DMS153 (cell line): ENCODE results near the gene PATJ.

Experiments used
- DNase-seq: peaks from one replicate; lab custom pipeline; 2025; lab: John Stamatoyannopoulos, UW

Gene PATJ

DNA sequence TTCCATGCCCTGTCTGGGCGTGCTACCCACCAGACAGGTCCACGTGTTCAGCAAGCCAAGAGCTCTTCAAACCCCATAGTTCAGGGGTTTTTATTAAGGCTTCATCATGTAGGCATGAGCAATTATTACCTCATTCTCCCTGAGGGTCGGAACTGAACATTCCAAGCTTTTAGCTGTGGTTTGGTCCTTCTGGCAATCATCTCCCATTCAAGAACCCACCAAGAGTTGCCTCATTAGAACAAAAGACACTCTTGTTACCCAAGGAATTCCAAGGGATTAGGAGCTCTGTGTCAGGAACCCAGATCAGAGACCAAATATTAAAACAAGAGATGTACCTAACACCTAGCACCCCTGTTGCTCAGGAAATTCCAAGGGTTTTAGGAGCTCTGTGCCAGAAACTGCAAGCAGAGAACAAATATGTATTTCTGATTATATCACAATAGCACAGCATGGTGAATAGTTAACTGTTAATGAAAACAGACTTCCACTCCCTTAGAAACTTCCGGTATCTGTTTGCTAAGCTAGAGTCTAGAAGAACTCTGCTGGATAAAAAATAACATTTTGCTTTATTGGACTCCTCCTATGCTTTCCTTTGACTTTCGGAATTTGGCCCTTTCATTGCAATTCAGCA, 251.2 kb downstream of the PATJ start:
- DNase-seq: no peak

DNA sequence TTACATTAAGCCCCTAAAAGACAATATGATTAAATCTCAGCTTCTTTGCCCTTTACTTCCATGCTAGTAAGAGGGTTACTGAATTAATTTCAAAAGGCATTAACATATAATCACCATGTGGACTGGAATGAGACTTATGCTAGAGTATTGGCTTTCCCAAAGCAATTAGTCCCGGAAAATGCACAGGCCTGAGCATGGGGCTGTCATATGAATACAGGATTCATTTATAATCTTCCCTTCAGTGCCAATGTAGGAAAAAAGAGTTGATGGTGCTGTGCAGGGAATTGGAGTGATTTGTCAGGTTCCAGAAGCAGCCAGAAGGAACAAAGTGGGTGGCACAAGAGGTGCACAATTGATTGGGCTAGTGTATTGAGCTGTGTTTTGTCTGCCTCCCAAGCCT, 253.4 kb downstream of the PATJ start:
- no peak for DNase-seq

DNA sequence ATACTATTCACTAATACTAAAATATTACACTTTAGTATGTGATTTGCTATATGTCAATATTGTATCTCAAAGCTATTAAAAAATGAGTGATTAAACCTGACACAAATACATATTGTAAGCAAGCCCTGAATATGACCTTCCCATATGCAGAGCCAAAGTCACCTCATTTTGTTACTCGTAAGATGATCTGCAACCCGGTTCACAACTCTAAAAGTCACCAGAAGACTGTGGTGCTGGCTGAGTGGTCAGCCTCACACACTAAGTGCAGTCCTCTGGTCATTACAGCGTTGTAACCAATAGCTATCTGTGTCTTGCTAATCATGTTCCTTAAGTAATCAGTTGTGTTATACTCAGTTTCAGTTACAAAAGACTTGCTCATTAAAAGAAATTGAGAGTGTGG, 254.8 kb downstream of the PATJ start:
- DNase-seq: no peak

DNA sequence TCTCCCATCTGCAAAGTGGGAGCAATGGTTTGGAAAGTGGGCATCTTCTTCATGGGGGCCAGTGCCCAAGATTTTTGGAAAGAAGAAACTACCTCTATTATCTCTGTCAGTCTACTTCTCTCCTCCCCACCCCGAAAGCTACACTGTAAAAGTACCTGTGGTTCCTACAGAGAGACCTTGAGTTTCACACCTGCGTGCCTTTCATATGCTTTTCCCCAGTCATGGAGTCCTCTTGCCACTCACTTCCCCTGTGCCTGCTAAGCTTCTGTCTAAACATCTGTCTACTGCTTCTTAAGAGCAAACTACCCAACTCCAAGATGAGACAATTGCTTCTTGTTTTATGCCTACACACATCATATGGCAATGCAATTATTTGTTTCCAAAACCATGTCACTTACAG, 261.5 kb downstream of the PATJ start:
- DNase-seq: no peak

DNA sequence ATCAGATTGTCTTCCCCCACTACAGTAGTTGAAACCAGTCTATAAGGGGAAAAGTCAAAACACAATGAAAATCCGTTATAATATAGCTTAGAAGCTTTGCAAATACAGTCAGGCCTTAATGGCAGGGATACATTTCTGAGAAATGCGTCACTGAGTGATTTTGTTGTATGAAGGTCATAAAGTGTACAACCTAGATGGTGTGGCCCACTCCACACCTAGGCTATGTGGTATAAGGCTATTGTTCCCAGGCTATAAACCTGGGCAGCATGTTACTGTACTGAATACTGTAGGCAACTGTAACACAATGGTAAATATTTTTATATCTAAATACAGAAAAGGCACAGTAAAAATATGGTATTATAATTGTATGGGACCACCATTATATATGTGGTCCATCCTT, 264.4 kb downstream of the PATJ start:
- DNase-seq: no peak

DNA sequence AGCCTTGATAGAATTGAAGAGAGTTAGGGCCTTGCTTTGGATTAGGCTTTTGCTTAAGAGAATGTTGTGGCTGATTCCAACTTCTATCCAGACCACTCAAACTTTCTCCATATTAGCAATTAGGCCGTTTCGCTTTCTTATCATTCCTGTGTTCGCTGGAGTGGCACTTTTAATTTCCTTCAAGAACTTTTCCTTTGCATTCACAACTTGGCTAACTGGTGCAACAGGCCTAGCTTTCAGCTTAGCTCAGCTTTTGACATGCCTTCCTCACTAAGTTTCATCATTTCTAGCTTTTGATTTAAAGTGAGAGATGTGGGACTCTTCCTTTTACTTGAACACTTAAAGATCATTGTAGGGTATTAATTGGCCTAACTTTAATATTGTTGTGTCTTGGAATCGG, 268.7 kb downstream of the PATJ start:
- DNase-seq: no peak

DNA sequence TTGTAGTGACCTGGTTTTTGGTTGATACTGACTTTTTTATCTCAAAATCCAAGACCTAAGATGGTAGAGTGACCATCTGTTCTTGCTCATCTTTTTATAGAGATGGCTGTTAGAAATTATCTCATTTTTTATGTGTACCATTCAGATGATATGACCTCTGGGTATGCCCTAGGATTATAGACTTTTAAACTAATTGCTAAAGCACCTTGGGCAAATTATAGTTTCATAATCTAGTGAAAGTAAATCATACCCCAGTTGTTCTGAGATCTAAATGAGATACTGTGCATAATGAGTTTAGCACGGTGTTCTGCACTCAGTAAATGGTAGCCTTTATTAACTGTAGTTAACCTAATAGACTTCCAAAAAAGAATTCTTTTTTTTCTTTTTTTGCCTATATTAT, 269.8 kb downstream of the PATJ start:
- DNase-seq: no peak

DNA sequence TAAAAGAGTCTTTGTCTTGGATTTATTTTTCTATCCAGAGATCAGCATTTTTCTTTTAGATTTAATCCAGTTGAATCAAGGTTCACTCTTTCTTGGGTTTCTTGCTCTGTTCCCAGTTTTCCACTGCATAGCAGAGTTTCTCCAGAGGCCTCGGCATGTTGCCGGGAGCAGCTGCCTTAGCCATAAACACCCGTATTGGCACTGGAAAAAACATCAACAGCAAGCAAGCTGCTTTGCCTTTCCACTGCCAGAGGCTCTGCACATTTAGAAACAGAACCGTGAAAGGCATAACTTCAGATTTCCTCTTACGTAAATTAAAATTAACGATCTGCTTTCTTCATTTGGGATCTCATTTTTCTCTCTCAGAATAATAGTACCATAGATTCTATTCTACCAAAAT, 270.6 kb downstream of the PATJ start:
- no peak for DNase-seq

DNA sequence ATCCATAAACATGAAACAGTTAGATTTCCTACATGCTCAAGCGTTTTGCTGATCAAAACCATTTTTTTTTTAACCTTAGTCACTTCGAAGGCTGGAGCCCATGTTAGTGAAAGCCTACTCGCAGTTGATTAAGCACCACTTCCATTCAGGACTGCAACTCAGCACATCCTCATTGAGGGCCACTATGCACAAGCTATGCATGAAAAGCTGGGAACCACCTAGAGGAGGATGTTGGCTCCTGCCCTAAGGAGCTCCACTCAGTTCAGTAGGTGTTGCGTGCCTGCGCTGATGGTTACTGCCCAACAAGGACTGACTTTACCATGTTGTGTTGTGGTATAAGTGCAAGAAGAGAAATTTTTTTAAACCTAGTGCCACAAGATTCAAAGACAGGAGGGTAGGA, 271.0 kb downstream of the PATJ start:
- DNase-seq: no peak

DNA sequence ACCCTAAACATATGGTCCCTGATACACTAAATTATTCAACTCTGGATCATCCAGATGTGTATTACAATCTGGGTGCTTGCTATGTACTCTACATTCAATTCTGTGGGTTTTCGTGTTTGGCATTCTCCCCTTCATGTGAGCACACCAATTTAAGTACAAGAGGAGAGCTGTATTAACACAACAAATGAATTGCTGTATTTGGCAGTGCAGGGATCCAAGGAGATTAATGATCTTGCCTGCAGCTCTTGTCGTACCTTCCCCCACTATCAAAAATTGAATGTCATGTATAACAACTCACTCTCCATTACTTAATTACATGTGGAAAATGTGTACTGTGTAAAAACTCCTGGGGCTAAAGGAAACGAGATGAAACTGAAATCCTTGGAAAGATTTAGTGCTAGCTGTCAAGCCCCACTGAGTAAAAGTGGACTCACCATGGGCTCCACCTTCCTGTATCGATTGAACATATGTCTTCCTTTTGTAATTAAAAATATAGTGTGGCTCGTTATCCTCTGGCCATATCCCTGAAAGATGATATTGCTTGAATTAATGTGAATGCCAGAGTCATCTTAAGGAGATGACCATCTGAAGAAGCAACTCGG, 280.2 kb downstream of the PATJ start:
- no peak for DNase-seq

DNA sequence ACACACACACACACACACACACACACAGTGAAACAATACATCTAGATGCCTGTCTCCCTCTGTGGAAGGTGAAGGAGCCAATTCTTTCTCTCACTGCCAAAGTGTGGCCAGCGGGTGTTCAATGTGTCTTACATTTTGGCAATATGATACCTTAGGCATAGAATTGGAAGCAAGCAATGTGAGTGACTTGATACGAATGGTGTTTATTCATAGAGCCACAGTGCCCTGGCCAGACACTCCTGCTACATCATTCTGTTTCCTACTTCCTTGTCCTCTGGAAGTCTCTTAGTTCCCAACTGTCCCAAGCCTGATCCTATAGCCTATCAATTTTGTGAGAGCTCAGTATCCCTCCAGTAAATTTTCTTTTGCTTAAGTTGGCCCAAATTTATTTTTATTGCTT, 282.4 kb downstream of the PATJ start:
- DNase-seq: peak; percentile 6

DNA sequence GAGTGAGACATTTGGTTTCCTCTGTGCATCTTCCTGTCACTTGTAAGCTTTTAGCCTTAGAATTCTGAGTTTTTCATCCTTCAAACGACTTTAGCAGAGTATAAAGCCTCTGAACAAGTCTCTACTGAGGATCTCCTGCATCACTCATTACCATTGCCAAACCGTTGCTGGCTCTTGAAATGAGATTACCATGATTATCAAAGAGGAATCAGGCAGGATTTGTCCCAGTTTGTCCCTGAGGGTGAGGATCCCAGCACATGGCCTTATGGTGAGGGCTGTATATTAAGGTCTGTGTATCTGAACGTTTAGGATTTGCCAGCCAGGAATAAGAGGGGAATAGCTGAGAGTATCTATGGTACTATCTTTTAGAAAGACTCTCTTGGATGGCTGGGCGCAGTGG, 282.9 kb downstream of the PATJ start:
- no peak for DNase-seq

DNA sequence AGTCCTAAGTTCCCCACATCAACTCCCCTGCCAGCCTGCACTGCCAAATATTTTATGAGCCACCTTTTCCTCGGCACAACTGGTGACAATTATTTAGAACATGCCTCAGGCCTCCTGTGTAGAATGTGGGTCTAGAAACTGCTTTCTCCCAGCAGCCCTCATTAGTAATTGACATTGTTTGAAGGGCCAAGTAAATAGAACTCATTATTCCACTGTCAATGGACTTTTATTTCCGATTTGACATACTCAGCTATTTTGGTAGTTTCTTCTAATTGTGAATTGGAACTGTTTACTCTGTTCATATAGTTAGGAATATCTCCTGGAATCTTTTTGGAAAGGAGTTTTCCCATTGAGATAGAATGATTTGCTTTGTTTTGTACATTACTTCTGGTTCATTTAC, 283.6 kb downstream of the PATJ start:
- no peak for DNase-seq

DNA sequence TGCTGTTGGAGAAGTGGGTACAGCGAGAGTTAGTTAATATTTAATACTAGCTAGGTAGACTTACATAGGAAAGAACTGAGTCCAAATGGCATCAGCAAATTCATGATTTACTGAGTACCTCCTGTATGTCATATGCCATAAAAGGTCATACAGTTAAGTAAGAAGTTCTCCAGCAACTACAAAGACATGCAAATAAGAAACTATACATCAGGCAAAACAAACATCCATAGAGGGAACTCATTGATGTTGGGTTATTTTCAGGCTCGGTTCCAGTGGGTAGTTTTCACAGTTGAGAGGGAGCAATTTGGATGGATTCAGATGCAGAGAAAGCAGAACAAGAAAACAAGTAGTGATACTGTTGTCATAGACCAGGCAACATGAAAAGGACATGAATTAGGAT, 287.4 kb downstream of the PATJ start:
- DNase-seq: no peak

DNA sequence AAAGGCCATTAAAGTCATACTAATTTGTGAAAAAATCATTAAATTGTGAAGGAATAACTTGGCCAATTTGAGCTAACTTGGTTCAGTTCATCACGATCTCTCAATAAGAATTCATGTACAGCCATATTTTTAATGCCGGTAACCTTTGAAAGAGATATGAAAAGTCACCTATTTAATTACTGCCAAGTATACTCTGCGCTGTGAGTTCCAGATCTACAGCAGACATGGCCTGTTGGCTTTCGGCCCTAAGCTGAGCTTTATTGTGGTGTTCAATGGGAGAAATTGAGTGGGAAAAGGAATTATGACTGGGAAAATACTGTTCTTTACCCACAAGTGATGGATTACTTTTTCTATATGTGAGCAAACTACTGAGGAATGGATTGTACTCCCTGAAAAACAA, 292.5 kb downstream of the PATJ start:
- DNase-seq: no peak

DNA sequence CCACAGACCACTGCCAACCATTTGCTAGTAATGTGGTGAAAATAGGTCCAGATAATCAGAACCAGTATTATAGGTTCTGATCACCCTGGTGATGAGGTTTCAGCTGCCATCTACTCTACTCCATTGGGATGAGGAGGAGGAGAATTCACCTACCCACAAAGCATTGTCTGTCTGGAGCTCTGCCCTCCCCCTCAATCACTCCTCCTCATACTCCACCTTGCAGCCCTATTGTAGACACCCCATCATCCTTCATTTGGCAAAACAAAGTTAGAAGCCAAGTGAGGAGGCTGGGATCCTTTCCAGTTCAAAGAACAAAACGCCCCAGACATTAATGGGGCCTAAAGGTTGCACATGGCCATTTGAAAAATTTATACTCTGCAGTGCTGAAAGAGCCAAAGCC, 295.0 kb downstream of the PATJ start:
- DNase-seq: no peak

DNA sequence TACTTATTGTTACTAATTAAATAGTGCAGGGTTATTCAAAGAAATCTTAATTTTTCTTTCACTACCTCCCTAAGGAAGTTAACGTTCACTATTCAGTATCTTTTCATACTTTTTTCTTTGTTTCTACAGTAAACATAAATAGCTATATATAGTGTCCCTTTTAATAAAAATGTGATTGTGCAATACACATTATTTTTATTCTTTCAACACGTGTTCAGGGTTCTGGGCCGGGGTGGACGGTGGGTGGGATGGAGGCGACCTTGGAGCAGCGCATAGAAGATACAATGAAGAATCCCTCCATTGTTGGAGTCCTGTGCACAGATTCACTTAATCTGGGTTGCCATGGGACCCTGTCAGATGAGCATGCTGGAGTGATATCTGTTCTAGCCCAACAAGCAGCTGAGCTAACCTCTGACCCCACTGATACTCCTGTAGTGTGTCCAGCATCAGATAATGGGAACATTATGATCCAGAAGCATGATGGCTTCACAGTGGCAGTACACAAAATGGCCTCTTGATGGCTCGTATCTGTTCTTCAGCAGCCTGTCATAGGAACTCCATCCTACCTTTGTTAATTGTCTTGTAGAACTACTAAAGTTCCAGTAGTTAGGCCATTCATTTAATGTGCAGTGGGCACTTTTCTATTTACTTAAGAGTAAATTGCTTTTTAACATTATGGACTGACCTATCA, 296.5 kb downstream of the PATJ start:
- no peak for DNase-seq

DNA sequence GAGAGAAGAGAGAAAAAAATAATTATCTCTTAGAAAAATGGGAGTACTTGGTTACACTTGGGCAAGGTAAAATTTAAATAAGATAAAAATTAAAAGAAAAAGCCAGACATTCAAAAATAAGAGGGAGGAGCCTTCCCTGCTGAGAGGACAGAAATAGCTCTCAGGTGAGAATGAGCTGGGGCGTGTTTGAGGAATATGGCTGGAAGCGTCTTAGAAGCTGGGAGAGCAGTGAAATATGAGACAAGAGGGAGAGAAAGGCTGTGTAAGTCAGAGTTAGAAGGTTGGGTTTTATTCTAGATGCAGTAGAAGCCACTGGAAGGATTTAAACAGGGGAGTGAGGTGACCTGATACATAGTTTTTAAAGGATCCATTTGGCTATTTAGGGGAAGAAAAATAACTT, 298.2 kb downstream of the PATJ start:
- no peak for DNase-seq

DNA sequence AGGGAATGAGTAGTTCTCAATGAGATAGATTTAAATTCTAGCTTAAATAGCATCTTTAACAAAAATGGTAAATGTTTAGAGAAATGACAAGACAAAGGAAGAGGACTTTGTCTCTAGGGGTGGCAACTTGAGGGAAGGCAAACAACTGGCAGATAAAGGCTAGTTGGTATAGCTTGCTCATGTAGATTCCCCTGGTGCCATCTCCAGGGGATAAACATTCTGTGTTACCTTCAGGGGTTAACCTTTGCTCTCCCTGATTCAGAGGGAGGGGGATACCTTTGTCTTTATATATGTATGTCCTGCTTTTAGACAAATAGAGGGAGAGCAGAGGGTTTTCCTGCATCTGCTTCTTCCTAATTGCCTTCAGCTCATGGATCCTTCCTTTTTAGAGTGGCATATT, 298.7 kb downstream of the PATJ start:
- DNase-seq: no peak

DNA sequence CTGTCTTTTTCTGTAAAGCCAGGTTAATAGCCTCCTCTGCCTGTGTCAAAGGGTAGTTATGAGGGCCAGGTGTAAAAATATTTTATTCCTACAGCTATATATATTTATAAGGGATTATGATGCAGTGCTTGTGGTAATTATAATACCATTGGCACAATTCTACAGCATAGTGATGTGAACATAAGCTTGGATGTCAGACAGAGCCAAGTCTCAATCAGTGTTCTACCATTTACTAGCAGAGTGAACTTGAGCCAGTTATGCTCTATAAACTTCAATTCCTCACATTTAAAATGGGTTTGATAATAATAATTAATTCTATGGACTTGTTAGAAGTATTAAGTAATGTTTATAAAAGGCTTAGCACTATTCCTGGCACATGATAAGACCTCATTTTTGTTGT, 300.9 kb downstream of the PATJ start:
- no peak for DNase-seq

DNA sequence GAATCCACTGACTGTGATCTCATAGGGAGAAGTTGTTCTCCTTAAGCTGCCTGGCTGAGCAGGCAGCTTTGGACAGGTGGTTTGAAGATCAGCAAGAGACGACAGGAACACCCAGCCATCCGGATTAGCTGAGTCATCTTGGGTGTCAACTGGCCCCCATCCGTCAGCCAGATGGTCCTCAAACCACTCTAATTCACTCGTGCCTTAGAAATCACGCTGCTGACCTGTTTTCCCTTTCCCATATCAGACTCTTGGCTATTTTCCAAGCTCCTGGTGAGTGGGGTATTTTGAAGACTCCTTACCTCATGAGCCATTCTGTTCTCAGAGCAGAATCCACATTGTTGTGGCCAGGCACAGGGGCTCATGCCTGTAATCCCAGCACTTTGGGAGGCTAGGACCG, 303.3 kb downstream of the PATJ start:
- DNase-seq: no peak

DNA sequence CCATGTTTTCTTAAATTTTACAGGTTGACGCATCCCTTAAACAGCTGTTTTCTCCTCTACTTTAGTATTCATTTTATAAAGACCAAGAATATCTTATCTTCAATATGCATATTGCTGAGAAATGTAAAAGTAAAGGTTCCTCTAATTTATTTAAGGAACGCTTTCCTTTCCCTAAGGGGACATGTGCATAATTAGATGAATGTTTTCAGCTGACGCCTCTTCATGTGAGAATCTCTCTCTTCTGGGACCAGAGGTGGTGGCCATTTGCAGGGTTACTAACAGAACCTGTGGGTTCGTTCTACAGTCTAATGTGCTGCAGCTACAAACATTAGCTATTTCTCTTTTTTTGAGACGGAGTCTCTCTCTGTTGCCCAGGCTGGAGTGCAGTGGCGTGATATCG, 304.6 kb downstream of the PATJ start:
- DNase-seq: no peak

DNA sequence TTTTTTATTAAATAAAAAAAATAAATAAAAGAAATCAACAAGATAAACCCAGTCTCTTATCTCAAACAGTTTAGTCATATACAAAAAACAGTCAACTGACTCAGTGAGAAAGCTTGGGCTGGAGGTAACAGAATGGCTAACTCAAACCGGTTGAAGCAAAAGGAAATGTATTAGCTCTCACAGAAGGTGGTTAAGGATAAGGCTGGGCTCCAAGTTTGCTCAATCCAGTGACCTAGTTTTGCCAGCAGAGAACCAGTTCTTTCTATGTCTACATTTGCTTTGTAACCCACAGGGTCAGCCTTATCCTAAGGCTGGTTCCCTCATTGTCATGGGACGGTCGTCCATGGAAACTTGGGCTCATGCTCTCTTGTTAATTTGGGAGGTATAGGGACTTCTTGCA, 307.9 kb downstream of the PATJ start:
- no peak for DNase-seq

DNA sequence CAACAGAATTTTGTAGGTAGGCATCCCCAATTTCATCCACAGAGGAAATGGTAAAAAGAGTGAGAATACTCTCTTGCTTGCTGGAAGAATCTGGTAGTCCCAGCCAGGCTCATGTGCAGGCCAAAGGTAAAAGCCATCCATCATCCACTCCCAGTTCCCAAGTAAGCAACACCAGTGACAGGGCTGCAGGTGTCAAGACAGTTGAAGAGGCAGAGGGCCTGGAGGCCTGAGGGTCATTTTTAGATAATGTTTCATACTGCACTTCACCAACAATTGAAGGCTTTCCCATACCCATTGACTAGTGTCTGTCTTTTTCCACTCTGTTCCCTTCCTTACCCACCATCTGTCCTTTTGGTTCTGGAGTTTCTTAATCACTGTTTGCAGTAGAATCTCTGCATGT, 310.7 kb downstream of the PATJ start:
- DNase-seq: no peak
